ENCODE data around the gene C13orf46.
A peak's percentile ranks its signal among the peaks of the same experiment; 100 is the strongest.
"Not testable (repeated sequence)": the region's sequence is repeated elsewhere in the genome, so short reads cannot be mapped to it uniquely, and the experiment has no call there.

The C13orf46 gene

GRCh38 chr13:113991676-113992179 is 17.9 kb upstream of the C13orf46 start:
- DNase-seq (ENCODE audit: low read depth) = no peak

DNA sequence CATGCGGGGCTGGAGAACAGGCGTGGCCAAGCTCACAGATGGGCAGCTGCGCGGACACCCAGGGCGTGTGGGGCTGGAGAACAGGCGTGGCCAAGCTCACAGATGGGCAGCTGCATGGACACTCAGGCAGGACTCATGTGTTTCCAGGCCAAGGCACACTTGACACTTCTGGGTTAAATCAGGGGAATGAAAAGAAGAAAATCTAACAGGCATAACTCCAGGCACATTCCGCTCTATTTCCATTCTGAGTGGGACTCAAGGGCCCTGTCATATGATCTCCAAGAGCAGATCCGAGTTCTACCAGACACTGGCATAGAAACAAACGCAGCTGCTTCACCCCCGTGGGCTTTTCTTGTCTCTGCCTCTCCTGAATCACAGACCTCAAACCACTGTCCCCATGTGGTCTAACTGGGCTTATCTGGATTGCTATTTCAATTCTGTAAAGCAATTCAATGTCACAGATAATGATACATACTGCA is 17.4 kb upstream of the C13orf46 start:
- no peak for DNase-seq (ENCODE audit: low read depth)

DNA sequence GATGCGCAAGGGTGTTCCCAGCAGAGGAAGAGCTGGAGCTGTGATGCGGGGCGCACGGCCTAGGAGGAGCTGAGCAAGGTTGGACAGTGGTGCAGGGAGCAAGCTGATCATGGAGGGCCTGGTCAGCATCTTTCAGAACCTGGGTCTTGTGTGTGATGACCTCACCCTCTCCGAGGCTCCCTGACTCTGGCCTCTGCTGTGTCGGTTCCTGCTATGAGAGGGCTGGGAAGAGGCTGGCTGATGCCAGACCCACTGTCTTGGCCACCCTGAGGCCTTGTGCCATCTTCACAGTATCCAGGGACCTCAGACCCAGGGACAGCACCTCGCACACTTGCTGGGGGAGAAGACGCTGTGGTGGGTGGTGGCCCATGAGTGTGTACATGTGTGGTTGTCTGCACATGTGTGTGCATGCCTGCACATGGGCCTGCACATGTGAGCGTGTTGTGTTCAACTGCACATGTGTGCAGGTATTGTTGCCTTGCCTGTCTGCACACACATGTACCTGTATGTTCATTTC is 16.5 kb upstream of the C13orf46 start:
- no peak for DNase-seq (ENCODE audit: low read depth)

GRCh38 chr13:113989585-113990300 is 15.9 kb upstream of the C13orf46 start:
- DNase-seq (ENCODE audit: low read depth) = no peak

DNA sequence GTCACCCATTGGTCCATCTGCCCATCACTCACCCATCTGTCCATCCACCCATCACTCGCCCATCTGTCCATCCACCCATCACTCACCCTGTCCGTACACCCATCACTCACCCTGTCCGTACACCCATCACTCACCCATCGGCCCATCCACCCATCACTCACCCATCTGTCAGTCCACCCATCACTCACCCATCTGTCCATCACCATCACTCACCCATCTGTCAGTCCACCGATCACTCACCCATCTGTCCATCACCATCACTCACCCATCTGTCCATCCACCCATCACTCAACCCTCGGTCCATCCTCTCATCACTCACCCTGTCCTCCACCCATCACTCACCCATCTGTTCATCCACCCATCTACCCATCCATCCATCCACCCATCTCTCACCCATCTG is 15.0 kb upstream of the C13orf46 start:
- not testable (repeated sequence) for DNase-seq (ENCODE audit: low read depth)

- no peak for DNase-seq (ENCODE audit: low read depth)
Measured at GRCh38 chr13:113982296-113982661, 8.4 kb upstream of the C13orf46 start.

DNA sequence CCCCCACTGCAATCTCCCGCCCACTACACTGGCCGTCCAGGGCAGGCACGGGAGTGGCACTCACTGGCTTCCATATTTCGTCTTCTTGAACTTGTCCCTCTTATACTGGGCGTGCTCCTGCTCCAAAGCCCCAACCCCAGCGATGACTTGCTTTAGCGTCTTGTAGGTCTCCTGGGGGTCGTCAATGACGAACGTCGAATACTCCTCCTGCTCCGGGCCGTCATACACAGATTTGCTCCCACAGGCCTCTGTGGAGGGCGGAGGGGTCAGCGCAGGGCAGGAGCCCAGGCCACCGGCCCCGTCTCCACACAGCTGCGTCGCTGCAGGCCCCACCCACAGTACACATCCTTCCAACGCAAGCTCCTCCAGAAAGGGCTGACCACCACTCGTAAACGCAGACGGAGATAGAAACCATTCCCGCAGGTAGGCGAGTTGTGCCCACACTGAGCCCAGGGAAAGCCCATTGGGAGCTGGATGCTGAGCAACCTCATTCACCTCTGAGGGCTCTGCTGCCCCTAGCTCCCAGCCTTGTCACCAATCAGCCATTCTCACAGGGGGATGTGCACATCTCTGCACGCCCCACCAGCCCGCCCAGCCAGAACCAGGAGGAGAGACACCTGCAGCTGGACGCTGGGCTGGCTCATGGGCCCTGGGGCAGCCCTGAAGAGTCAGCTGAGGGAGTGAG is 7.9 kb upstream of the C13orf46 start:
- no peak for DNase-seq (ENCODE audit: low read depth)

DNA sequence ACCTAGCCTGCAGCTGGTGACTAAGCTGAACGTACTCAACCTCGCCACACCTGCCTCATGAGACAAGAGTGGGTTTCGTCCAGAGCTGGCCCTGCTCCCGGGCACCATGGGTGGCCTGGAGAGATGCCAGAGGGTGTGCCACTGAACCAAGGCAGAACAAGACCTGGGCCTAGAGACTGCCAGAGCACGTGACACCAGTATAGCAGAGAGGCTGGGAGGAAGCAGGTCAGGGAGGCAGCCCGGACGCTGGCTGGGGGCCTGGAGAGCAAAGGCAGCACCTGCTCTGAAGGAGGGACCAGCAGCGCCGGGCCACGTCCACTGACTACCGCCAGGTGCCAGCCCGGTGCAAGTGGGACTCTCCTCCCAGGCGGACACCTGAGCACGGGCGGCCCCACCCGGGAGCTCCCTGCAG is 7.3 kb upstream of the C13orf46 start:
- peak; percentile 34 for DNase-seq (ENCODE audit: low read depth)

DNA sequence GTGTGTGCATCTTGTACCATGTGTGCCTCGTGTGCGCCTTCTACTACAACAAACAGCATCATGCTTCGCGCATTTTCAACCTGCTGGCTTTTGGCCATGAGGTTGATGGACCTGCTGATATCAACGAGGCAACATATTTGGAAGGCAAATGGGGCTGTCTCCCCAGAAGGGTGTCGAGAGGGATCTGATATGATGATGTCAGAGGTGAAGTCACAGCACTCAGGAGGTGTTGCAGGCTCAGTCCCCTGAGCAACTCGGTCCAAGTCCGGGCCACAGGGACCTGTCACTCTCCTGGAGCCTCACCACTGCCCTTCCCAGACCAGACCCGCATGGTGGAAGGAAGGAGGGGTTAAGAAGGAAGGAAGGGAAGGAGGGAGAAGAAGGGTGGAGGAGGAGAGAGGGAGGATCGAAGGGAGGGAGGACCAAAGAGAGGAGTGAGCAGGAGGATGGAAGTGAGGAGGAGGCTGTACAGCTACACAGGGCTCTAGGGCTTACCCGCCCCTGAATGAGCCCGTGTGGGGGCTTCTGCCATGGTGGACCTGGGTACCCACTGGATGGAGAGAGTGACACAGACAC is 6.7 kb upstream of the C13orf46 start:
- no peak for DNase-seq (ENCODE audit: low read depth)

- DNase-seq (ENCODE audit: low read depth) = no peak
Measured at GRCh38 chr13:113979791-113980471, 6.1 kb upstream of the C13orf46 start.

GRCh38 chr13:113978741-113979481 is 5.0 kb upstream of the C13orf46 start:
- no peak for DNase-seq (ENCODE audit: low read depth)

- DNase-seq (ENCODE audit: low read depth) = no peak
Measured at GRCh38 chr13:113977976-113978375, 4.1 kb upstream of the C13orf46 start.

GRCh38 chr13:113976711-113977684 is 3.1 kb upstream of the C13orf46 start:
- DNase-seq (ENCODE audit: low read depth) = peak; percentile 68

- no peak for DNase-seq (ENCODE audit: low read depth)
Measured at GRCh38 chr13:113975416-113975815, 1.5 kb upstream of the C13orf46 start.

- no peak for DNase-seq (ENCODE audit: low read depth)
Measured at GRCh38 chr13:113974304-113975281, 717 bp upstream of the C13orf46 start.

DNA sequence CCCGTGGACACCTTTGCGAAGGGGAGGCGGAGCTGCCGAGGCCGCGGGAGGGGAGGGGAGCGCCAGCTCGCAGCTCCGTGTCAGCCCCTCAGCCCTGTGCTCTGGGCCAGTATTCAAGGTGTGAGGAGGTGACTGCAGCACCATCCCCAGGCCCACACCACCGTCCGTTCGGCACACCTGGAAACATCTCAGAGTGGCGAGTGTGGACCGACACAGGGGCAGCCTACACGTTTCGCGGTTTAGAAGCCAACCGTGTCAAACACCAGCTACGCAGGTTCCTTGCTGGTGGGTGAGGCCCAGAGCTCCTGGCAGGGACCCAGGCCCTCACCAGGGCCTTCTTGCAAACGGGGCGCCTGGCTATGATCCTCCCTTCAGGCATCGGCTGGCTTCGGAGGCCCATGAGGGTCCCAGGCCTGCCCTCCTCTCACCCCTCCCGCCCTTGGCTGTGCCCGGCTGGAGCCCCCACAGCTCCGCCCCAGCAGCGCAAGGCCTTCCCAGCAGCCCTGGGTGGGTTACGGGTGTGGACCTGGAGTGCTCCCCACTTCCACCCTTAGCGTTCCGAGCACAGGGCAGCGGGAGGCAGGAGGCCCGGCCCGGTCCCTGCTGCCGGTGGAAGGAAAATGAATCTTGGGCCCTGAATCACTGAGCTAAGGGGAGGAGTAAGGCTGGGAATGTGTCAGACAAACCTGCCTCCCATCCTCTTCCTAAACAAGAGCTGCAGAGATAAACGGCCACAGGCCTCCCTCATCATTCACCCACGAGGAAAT is 1.2 kb downstream of the C13orf46 start:
- no peak for DNase-seq (ENCODE audit: low read depth)

- no peak for DNase-seq (ENCODE audit: low read depth)
Measured at GRCh38 chr13:113971471-113972231, 2.2 kb downstream of the C13orf46 start.
